ELR (cell line): ENCODE results near the gene MON1A.
"Not testable (repeated sequence)": the region's sequence is repeated elsewhere in the genome, so short reads cannot be mapped to it uniquely, and the experiment has no call there.

Experiments
- DNase-seq: peaks from one replicate; pipeline ENCODE4 v3.0.0-alpha.2; 2015; ENCODE audit warnings: low read depth

The MON1A gene

DNA sequence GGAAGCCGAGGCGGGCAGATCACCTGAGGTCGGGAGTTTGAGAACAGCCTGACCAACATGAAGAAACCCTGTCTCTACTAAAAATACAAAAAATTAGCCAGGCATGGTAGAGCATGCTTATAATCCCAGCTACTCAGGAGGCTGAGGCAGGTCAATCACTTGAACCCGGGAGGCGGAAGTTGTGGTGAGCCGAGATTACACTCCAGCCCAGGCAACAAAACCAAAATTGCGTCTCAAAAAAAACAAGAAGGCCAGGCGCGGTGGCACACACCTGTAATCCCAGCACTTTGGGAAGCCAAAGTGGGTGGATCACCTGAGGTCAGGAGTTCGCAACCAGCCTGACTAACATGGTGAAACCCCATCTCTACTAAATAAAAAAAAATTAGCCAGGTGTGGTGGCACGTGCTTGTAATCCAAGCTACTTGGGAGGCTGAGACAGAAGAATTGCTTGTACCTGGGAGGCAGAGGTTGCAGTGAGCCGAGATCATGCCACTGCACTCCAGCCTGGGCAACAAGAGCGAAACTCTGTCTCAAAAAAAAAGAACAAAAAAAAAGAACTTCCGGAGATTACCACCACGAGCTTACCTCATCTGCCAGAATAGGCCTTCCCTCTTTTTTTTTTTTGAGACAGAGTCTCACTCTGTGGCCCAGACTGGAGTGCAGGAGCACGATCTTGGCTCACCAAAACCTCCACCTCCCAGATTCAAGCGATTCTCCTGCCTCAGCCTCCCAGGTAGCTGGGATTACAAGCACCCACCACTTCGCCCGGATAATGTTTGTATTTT is 11.6 kb downstream of the MON1A start:
- DNase-seq = not testable (repeated sequence)

DNA sequence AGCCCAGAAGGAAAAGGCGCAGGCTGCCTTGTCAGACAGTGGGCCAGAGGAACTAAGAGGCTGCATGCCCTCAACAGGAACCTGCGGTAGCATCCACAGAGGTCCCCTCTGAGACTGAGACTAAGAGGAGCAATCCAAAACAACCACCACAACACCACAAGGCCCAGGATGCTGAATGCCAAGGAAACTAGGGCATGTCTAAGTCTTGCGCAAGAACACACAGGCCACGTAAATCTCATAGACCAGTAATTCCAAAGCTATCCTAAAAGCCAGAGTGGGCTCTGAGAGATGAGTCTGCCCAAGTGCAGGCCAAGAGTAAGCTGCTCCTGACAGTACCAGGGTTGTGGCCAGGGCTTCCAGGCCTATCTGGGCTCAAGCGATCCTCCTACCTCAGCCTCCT is 12.9 kb downstream of the MON1A start:
- DNase-seq = peak; percentile 22

DNA sequence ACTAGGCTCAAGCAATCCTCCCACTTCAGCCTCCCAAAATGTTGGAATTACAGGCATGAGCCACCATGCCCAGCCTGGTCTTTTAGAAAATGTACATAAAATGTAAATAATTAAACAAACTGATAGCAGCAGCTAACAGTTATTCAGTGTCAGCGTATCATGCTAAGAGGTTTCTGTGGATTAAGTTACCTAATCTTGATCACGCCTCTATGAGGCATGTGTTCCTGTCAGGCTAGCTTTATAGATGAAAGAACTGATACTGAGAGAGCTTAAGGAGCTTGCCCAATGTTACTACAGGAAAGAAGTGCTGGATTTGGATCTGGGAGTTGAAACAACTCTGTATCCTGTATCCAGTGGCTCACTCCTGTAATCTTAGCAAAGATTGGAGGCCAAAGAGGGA is 14.7 kb downstream of the MON1A start:
- no peak for DNase-seq

DNA sequence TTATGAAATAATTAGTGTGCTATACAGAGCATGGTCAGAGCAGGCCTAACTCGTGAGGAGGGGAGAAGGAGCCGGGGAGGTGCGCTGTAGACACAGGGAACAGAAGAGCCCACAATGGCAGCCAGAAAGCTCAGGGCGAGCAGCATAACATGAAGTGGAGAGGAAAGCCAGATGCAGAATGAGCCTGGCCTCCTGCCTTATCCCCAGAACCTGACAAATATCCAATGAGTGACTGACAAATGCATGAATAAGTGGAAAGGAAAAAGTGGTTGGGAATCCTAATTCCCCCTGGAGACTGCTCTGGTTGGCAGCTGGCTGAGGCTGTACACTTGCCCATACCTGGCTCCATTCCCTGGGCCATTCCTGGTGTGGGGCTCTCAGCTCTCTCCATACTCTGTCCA is 16.7 kb downstream of the MON1A start:
- no peak for DNase-seq

DNA sequence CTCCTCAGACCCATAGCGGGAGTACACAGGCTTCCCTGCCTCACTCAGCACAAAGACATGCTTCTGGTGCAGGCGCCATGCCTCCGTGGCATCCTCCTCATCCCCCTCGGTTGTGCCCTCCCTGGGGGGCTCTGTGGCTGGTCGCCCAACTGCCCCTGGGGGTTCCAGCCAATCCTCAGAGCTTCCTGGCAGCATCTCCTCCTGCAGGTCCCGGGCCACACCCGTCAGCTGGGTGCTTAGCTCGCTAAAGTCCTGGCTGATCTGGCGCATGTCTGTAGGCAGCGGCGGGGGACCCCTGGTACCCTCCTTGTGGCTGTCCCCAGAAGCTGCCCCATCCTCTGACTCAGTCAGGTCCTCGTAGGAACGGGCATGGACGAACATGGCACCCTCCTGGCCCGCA is 18.0 kb downstream of the MON1A start:
- DNase-seq = no peak

DNA sequence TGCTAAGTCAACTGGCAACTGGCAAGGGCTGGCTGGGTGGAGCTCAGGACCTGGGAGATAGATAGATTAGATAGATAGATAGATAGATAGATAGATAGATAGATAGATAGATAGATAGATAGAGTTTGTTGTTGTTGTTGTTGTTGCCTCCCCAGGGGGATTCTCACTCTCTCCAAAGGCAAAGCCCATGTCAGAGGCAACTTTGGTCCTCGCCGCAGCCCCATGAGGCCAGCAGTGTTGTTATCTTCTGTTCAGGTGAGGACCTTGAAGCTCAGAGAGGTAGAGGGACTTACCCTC is 18.5 kb downstream of the MON1A start:
- no peak for DNase-seq

DNA sequence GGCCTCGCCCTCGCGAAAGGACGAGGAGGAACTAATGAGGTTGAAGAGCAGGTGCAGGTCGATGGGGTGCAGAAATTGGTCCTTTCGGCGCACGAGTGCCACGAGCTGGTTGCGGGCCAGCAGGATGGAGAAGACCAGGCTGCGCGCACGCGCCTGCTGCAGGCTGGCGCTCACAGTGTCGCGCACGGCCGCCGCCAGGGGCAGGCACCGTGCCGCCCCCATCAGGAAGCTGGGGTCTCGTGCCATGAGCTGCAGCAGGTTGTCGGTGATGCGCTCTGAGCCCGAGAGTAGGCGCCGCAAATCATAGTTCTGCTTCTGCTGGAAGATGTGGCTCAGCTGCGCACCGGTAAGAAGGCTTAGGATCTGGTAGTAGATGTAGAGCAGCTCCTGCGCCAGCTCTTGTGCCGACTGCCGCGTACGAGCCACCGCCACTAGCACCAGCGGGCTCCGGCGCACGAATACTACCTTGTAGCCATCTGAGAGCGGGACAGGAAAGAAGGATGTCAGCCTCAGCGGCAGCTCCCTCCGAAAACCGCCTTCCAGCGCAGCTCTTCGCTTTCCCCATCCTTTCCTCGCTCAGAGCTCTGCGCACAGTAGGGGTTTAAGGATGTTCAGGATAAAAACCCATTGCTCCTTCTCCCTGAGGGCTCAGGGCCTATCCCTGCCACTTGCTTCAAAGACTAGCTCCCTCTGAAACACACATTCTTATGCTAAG is 19.0 kb downstream of the MON1A start:
- DNase-seq = no peak

DNA sequence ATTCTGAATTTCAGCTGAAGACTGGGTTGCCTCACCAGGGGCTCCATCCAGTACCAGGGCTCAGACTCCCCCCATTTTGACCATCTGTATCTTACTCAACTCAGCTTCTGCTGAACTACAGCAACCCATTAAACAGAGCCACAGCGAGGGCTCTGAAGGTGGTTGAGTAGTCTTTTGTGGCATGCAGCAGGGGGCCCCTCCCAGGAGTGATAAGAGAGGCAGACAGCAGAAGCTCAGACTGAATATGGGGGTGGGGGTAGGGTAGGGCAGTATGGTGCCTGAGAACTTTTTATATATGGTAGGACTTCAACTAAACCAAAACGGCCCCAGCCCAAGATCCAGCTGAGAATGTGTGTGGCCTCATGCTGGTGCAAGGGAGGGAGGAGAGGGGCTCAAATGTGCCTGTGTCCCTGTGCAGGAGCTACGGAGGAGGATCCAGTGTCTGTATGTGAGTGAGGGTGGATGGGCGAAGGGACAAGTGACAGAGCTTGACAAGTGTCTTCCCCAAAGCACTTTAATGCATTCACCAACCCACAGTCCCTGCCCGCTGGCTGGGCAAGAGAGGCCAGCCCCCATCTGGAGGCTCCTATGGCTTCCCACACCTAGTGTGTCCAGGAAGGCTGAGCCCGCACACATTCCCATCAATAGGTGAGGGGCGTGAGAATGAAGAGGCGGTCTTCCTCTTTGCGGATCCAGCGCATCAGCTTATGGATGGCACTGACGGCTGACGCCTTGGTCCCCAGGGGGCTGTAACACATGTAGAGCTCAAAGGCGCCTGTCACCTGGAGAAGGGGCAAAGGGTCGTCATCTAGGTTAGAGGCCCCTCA is 21.0 kb downstream of the MON1A start:
- no peak for DNase-seq

DNA sequence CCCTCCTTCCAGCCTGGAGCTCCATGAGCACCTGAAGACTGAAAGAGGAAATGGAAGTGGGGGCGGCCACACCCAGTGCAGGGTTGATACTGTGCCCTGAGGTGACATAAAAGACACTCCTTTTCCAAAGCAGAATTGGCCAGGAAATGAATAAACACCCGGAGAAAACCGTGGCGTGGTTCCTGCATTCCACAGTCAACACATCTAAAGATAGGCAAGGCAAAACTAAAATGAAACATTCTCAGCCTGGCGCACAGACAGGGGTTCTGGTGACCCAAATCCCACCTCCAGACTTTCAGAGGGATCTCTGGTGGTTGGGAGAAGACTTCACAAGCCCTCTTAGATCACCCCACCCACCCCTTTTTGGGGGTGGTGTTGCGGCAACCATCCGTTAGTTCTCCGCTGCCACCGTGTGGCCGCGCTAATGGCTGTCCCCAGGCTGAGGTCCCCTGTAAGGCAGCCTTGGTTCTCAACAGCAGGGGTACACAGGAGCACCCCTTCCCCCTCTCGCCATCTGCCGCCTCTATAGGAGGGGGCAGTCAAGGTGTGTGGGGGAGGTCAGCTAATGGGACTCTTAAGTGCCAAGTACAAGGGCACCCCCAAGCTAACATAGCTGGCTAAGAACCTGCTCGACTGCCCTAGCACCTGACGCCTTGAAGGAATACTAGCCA is 23.4 kb downstream of the MON1A start:
- peak; percentile 66 for DNase-seq

DNA sequence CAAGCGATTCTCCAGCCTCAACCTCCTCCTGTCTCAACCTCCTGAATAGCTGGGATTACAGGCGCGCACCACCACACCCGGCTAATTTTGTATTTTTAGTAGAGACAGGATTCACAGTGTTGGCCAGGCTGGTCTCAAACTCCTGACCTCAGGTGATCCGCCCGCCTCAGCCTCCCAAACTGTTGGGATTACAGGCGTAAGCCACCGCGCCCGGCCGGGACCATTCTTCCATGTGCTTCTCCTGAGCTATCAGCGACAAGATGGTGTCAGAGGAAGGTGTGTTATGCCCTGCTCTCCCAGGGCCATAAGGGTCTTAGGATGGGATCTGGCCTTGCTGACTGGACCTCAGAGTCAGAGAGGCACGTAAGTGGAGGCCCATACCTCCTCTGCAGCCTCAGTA is 25.2 kb downstream of the MON1A start:
- DNase-seq = not testable (repeated sequence)

DNA sequence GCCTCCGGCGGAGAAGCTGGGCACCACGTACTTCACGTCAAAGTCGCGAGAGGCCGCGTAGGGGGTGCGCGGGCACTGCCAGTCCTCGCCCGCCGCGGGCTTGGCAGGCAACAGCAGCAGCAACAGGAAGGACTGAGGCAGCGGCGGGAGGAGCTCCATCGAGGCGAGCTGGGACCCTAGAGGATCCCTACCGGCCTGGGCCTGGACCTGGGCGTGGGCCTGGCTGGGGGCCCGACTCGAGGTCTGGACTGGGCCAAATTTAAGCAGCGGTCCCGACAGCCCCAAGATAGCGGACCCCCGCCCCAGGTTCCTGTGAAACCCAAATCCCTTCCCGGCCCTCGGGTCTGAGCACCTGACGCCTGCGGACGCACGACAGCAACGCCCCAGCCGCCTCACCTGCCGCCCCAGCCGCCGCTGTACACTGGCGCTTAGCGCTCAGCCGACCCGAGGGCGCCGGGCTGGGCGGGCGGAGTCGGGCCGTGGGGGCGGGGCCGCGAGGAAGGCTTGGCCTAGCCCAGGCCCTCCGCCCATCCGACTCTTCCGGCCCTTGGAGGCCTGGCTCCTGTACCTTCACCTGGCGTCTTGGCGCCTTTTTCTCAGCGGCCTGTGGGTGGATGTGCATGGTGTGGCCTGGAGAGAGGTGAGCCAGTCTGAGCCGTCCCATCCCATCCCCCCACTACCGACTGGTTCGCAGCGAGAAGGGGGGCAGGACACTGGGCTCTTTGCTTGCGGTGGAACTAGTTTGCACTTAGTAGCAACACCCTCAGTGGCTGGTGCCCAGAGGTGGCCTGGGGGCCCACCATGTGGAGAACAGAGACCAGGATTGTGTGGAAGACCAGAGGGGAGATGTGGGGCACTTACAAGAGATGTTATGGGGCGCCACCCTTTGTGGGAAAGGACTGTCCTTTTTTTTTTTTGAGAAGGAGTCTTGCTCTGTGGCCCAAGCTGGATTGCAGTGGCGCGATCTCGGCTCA is 25.9 kb downstream of the MON1A start, which contains the start of gene MST1R:
MST1R (minus strand) TSS at position 423 of the 974 bp plus-strand sequence; CDS start at position 159, 264 bp downstream.
- peak; percentile 10 for DNase-seq

DNA sequence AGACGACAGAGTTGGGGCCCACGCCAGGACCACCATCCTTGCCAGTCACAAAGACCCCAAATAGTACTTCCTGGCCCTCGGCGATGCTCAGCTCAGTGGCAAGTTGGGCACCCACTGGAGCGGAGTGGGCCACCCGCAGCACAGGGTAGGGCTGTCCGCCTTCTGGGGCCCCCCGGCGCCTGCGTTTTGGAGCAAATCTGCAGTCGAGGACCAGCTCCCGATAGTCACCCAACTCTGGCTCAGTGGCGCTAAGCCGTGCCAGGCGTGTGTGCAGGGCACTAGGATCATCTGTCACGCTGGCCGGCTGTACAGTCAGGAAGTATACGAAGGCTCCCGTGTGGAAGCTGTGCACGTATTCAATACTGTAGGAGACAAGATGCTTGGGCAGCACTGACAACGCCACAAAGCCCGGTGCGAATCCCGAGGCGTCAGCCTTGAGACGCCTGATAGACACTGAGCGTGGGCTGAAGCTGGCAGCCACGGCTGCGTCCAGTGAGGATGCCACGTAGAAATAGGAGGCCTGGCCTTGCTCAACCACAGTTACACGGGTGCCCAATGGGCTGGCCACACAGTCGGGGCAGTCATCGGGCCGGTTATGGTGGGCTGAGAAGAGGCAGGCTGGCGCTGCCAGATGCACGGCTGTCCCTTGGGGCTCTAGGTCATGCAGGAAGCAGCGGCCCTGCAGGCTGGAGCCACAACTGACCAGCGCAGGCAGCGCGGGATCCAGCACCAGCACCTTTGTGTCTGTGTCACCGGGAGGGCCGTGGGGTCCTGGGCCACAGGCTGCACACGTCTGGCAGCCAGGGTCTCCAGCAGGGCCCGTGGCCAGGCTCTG is 26.9 kb downstream of the MON1A start:
- no peak for DNase-seq

DNA sequence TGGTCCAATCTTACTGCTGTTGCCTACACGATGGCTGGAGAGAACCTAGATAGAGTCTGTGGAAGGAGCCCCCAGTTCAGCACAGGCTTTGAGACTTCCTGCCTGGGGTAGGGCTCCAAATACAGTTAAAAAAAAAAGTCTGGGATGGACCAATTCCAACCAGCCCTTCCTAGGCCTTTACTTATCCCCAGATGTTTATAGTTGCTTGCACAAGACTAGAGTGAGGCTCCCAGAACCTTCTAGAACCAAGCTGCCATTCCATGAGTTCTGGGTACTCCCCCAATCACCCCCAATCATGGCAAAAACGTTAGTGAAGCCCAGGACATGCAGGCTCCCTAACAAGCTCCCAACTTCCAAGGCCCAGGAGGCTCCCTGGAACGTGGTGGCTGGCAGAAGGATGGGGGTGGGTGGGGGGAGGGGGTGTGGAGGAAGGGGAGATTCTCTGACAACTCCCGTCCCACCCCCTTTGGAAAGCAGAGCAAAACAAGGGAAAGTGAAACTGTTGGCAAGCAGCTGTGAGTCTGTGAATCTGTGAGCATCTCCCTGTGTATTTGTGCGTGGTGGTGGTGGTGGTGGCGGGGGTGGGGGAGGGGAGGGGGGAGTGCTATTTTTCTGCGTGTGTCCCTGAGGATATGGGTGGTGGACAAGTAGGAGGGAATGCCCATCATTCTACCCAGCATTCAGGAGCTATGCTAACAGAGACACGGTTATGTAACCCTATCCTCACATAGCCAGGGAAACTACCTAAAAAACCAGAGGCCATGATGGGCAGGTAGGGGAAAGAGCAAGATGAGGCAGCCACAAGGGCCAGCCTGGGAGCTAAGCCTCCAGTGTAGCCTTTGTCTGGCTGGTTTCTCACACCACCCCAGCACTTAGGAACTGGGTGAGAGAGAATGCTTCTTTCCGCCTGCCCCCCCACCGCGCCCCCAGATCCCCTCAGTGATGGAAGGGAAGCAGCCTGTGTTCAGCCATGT is 28.0 kb downstream of the MON1A start:
- DNase-seq = no peak

DNA sequence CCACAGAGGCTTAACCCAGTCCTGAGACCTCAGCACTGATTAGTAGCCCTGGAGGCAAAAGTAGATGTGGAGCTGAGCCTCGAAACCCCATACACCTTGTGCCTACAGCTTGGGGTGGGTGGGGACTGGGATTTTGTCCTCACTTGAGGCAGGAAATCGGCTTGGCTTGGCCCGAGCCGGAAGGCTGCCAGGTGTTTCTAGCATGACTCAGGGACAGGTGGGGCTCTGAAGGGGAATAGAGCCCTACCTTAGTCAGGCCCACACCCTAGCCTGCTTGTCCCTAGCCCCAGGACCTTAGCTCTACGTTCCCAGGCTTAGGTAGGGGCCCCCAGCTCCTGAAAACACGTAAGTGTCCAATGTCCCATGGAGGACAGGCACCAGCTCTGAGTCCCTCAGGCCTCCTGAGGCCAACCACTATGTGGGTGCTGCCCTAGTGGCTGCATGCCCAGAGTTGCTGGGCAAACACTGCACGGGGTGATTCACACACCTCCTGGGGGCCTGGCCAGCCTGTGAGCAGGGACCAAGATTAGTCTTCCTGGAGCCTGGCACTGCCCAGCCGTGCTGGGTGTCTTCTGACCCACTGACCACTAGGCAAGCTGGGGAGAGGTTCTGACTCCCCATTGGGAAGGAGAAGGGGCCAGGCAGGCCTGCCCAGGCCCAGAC is 29.0 kb downstream of the MON1A start:
- DNase-seq = peak; percentile 52

DNA sequence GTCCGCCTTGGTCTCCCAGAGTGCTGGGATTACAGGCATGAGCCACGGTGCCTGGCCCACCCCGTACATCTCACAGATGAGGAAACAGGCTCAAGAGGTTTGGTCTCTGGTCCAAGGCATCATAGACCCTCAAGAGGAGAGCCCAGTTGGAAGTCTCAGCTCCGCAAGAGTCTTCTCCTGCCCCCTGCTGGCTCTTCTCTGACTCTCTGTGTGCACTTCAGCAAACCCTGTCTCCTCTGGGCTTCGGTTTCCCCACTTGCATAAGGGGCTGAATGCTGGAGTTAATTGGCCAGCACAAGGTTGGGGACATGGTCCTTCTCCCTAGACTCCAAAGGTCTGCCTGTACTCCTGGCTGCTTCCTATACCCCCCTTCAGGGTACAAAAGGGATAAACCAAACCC is 29.8 kb downstream of the MON1A start:
- peak; percentile 17 for DNase-seq

DNA sequence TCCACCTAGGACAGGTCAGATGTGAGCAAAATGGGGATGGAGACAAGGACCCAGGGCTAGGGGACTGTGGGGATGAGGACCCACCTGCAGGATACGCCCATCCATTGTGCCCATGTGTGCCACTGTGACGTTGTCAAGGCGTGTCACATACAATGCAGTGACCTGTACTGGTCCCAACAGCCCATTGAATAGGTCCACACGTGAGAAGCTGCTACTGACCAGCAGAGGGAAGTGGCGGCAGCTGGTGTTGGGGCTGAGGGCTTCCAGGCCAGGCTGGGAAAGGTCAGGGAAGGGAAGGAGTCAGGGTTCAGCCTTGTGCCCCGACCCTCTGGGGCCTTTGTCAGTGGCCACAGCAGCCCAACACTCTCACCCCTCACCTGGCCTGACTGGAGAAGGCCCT is 30.6 kb downstream of the MON1A start:
- no peak for DNase-seq

DNA sequence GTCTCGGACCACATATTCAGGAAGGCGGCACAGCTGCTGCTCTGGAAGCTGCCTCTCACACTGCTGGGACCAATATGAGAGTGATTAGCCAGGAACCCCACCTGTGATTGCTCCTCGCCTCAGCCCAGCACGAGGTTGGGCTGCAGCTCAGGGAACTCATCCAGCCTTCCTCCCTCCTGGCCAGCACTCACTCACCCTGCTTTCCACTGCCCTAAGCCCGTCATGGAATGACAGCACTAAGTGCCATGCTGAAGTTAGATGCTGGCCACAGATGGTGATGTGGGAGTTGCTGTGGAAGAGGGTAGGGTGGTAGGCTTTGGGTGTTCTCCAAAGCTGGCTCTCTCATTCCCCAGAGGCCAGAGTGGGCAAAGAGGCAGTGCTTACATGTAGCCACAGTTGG is 33.3 kb downstream of the MON1A start:
- DNase-seq = no peak

DNA sequence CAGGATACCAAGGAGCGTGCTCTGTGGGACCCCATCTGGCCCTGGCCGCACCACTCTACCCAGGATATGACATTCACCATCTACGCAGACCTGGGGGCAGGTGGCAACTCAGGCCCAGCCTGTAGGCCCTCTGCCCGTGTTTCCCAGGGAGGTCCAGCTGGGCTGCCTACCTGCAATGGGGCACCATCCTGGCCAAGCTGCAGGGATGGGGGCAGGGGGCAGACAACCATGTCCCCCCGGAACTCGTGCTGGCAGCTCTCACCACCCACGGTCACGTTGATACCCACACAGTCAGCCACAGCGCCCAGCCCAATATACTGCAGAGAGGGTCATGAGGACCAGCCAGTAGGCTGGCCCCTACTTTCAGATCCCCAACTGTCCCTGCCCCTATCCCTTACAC is 33.8 kb downstream of the MON1A start:
- no peak for DNase-seq
